ENCODE measurements around the gene C3orf18. TPM values are rescaled to one million over a fixed set of nuclear protein-coding genes. Genes with fewer than 3 reads are reported as not detected.

C3orf18 gene
- total and polyA plus RNA-seq, 2 experiments from 2014 or later: 2.4 to 7.7 TPM

GRCh38 chr3:50533316-50533715, 34.2 kb downstream of the C3orf18 start:
- H3K4me3 ChIP-seq: no peak overlapping the region
- H3K27me3 ChIP-seq (ENCODE audit: insufficient read depth): peaks cover 22% of the 10 kb centered on the region
- H3K4me3 Mint-ChIP-seq: peak overlapping the region; percentile 20; the same call in 1 of the 3 replicates
- ATAC-seq (peak; percentile 9; the same call in 1 of the 3 replicates), DNase-seq (ENCODE audit: low spot score) (peak; percentile 36)
- H3F3A ChIP-seq (replicated peaks; ENCODE audit: low read depth): no peaks in the 10 kb centered on the region
- peaks cover 17% of the 10 kb centered on the region for H3K4me1 ChIP-seq (ENCODE audit: insufficient read depth)
- no peak overlapping the region for H3K4me2 ChIP-seq
- no peaks in the 10 kb centered on the region for H4K20me1 ChIP-seq (replicated peaks; ENCODE audit: insufficient read depth)
- H3K36me3 Mint-ChIP-seq (ENCODE audit: low read depth): no peaks in the 10 kb centered on the region; the same call in 2 of the 3 replicates
- no peak for TF ChIP-seq JUNB (IDR thresholded peaks at IDR 0.05; ENCODE audit: unreplicated experiment)
- no peak for TF ChIP-seq NANOG (IDR thresholded peaks at IDR 0.05; ENCODE audit: borderline replicate concordance)
- TF ChIP-seq EZH2phosphoT487 (IDR thresholded peaks at IDR 0.05; ENCODE audit: unreplicated experiment): no peak
- TF ChIP-seq, protein P1, sequence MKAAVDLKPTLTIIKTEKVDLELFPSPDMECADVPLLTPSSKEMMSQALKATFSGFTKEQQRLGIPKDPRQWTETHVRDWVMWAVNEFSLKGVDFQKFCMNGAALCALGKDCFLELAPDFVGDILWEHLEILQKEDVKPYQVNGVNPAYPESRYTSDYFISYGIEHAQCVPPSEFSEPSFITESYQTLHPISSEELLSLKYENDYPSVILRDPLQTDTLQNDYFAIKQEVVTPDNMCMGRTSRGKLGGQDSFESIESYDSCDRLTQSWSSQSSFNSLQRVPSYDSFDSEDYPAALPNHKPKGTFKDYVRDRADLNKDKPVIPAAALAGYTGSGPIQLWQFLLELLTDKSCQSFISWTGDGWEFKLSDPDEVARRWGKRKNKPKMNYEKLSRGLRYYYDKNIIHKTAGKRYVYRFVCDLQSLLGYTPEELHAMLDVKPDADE (IDR thresholded peaks at IDR 0.05): no peak
- TF ChIP-seq CREB1 (CRISPR knock-in tag; IDR thresholded peaks at IDR 0.05; ENCODE audit: low read depth): no peak
- H3K4me1 Mint-ChIP-seq: peaks cover 36% of the 10 kb centered on the region
- no peaks in the 10 kb centered on the region for H3K36me3 ChIP-seq (ENCODE audit: insufficient read depth)
- no peaks in the 10 kb centered on the region for H3K79me2 ChIP-seq (replicated peaks; ENCODE audit: insufficient read depth)
- peaks cover 32% of the 10 kb centered on the region for H3K27me3 Mint-ChIP-seq (ENCODE audit: insufficient read depth, low read depth, poor library complexity)
- peaks cover 3% of the 10 kb centered on the region; the same call in 2 of the 3 replicates for H3K9me3 Mint-ChIP-seq
- H2AFZ ChIP-seq: no peak overlapping the region
- H3K27ac ChIP-seq (ENCODE audit: low read depth): no peak overlapping the region
- no peaks in the 10 kb centered on the region for H3K9me2 ChIP-seq (ENCODE audit: insufficient read depth)
- H3K27ac Mint-ChIP-seq: no peak overlapping the region

- peaks cover 17% of the 10 kb centered on the region for H3K4me1 ChIP-seq (ENCODE audit: insufficient read depth)
- no peaks in the 10 kb centered on the region for H3K36me3 ChIP-seq (ENCODE audit: insufficient read depth)
- peaks cover 22% of the 10 kb centered on the region for H3K27me3 ChIP-seq (ENCODE audit: insufficient read depth)
- H3K27ac ChIP-seq (ENCODE audit: low read depth): no peak overlapping the region
- Mint-ChIP-seq H3K27ac (no peak overlapping the region), H3K4me3 (no peak overlapping the region; the same call in 2 of the 3 replicates), H3K36me3 (ENCODE audit: low read depth) (no peaks in the 10 kb centered on the region; the same call in 2 of the 3 replicates), H3K9me3 (peaks cover 3% of the 10 kb centered on the region; the same call in 2 of the 3 replicates), H3K27me3 (ENCODE audit: insufficient read depth, low read depth, poor library complexity) (peaks cover 34% of the 10 kb centered on the region), H3K4me1 (peaks cover 31% of the 10 kb centered on the region)
- no peak overlapping the region for H2AFZ ChIP-seq
- H3F3A ChIP-seq (replicated peaks; ENCODE audit: low read depth): no peaks in the 10 kb centered on the region
- ATAC-seq: no peak
- no peaks in the 10 kb centered on the region for H3K9me2 ChIP-seq (ENCODE audit: insufficient read depth)
- no peak for DNase-seq (ENCODE audit: low spot score)
- H3K79me2 ChIP-seq (replicated peaks; ENCODE audit: insufficient read depth): no peaks in the 10 kb centered on the region
- no peak overlapping the region for H3K4me3 ChIP-seq
- TF ChIP-seq, protein P1 (IDR thresholded peaks at IDR 0.05): no peak
- TF ChIP-seq ZNF462 (CRISPR knock-in tag; IDR thresholded peaks at IDR 0.05): no peak
- no peak overlapping the region for H3K4me2 ChIP-seq
- H4K20me1 ChIP-seq (replicated peaks; ENCODE audit: insufficient read depth): no peaks in the 10 kb centered on the region
These were observed 35.4 kb downstream of the C3orf18 start for GRCh38 chr3:50532062-50532705.

Data from GM23338 (cell line).